Lower leg skin (tissue), 3 donors: Measurements from ENCODE around the gene CUL1.

ENCODE experiments used
- CTCF ChIP-seq, 3 donors: fragments of 450-650 bp; IDR thresholded peaks; one replicate each; pipeline ENCODE4 v1.5.1; 2016; ENCODE audit warnings: antibody characterized with exemption in 3 of 3, mild to moderate bottlenecking in 3 of 3, moderate library complexity in 2 of 3
- POLR2A ChIP-seq, 2 donors: fragments of 450-650 bp; IDR thresholded peaks; one replicate each; pipeline ENCODE4 v1.6.1; 2016 to 2017; ENCODE audit warnings: antibody characterized with exemption in 2 of 2, mild to moderate bottlenecking in 1 of 2, moderate library complexity in 1 of 2

GRCh38 chr7:148708026-148708885 lies 9.6 kb downstream of the CUL1 start:
- TF ChIP-seq CTCF (IDR thresholded peaks at IDR 0.05): no peak
- TF ChIP-seq POLR2A (IDR thresholded peaks at IDR 0.05): no peak
